Uterus (tissue), 2 donors: ENCODE results near the gene FAM234A.

Experiments used
- CTCF ChIP-seq, 4 experiments: fragments of 200-600 bp in 2 of 4; fragments of 450-650 bp in 2 of 4; sonication (generic) in 2 of 4; IDR thresholded peaks; one replicate each; pipeline ENCODE4 v1.5.1; 2016 to 2019; ENCODE audit warnings: antibody characterized with exemption in 4 of 4, mild to moderate bottlenecking in 2 of 4, moderate library complexity in 1 of 4
- POLR2A ChIP-seq, 2 donors: fragments of 450-650 bp; IDR thresholded peaks; one replicate each; pipeline ENCODE4 v1.6.1; 2016; ENCODE audit warnings: antibody characterized with exemption in 2 of 2, mild to moderate bottlenecking in 1 of 2, moderate library complexity in 1 of 2

- TF ChIP-seq CTCF (IDR thresholded peaks at IDR 0.05) (no peak), POLR2A (IDR thresholded peaks at IDR 0.05) (no peak)
These were observed 77.1 kb downstream of the FAM234A start for GRCh38 chr16:311725-312124.
